ENCODE data around the gene APOC1.

The APOC1 gene

GRCh38 chr19:44955505-44956439 is 41.4 kb downstream of the APOC1 start:
- no peak for DNase-seq (ENCODE audit: low read depth in 2 of 3, low spot score in 2 of 3)

GRCh38 chr19:44957526-44957925 is 43.1 kb downstream of the APOC1 start:
- no peak for DNase-seq (ENCODE audit: low read depth in 2 of 3, low spot score in 2 of 3)

GRCh38 chr19:44958090-44958489 is 43.7 kb downstream of the APOC1 start:
- DNase-seq (ENCODE audit: low read depth in 2 of 3, low spot score in 2 of 3) = no peak

DNA sequence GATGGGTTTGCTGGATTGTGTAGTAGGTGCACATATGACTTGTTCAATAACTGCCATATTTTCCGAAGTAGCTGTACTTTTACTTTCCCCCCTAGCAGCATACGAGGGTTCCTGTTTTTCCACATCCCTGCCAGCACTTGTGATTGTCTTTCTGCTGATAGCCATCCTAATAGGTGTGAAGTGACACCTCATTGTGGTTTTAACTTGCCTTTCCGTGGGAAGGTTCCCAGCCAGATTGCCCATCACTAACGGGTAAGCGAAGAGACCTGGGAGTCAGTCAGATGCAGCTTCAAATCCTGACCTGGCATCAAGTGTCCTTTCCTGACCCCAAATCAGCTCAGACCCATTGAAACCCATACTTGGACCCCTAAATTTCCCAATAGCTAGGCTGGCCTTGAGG is 45.3 kb downstream of the APOC1 start:
- no peak for DNase-seq (ENCODE audit: low read depth in 2 of 3, low spot score in 2 of 3)

- no peak for DNase-seq (ENCODE audit: low read depth in 2 of 3, low spot score in 2 of 3)
These were observed 46.7 kb downstream of the APOC1 start for GRCh38 chr19:44960906-44961728.

GRCh38 chr19:44961821-44962220 is 47.4 kb downstream of the APOC1 start:
- no peak for DNase-seq (ENCODE audit: low read depth in 2 of 3, low spot score in 2 of 3)

GRCh38 chr19:44968118-44968517 is 53.7 kb downstream of the APOC1 start:
- DNase-seq (ENCODE audit: low read depth in 2 of 3, low spot score in 2 of 3) = no peak

GRCh38 chr19:44968670-44969069 is 54.3 kb downstream of the APOC1 start:
- no peak for DNase-seq (ENCODE audit: low read depth in 2 of 3, low spot score in 2 of 3)

Data from activated CD8-positive, alpha-beta memory T cell treated with anti-CD3 and anti-CD28 coated beads for 48 hours (primary cell).